Erythroblast (primary cell): ENCODE measurements around the gene UAP1L1.

ENCODE experiments used
- GATA1 ChIP-seq: IDR thresholded peaks from 2 replicates; pipeline ENCODE4 v1.6.1; 2011; ENCODE audit warnings: low read depth, mild to moderate bottlenecking, control low read depth, low read length, moderate library complexity
- POLR2A ChIP-seq: IDR thresholded peaks from 2 replicates; pipeline ENCODE4 v1.6.1; 2011; ENCODE audit warnings: mild to moderate bottlenecking, low read length

DNA sequence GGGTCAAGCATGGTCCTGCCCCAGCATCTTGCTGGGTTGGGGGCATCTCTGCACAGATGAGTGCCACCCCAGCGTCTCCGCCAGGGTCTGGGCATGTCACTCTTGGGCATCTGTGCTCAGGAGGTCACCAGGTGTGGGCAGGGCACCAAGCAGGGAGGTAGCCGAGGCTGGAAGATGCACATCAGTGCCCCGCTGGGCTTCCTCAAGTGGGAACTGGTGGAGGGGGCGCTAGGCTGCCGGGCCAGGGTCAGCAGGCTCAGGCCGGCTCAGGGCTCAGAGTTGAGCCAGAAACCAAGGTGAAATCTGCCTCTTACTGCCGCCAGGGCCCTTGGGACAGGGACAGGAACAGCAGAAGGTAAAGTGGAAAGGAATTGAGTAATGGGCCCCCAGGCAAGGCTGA is 41.4 kb upstream of the UAP1L1 start:
- TF ChIP-seq POLR2A (no peak), GATA1 (no peak)
